H1 (cell line): ENCODE data around the gene MYO9A. TPM values are rescaled to one million over a fixed set of nuclear protein-coding genes. Genes with fewer than 3 reads are reported as not detected.

Experiments
- CTCF ChIA-PET: fragments of 300-600 bp; sonication (Branson Sonifier 250); formaldehyde crosslinking; loops from one replicate; lab custom pipeline; 2021; ENCODE audit not compliant: partially characterized antibody; lab: Charles Lee
- POLR2A ChIA-PET: fragments of 300-600 bp; sonication (Branson Sonifier 250); formaldehyde crosslinking; loops from one replicate; lab custom pipeline; 2021; ENCODE audit warnings: inconsistent platforms; ENCODE audit not compliant: partially characterized antibody; lab: Charles Lee
- DNase-seq, 2 experiments: peaks; one replicate each; pipeline versions ENCODE4 v3.0.0 to v3.0.0-alpha.2; 2010 to 2022; ENCODE audit warnings: low spot score in 2 of 2, low read depth in 1 of 2, mixed read lengths in 1 of 2
- FAIRE-seq: peaks from 2 replicates; lab custom pipeline; 2011; peaks lifted over from hg19 to GRCh38; lab: Jason Lieb, UNC
- H2AFZ ChIP-seq: 2 replicates; pipeline ENCODE4 v1.8.1; 2012; ENCODE audit warnings: low read length, inconsistent platforms
- H2AK5ac ChIP-seq: 2 replicates; pipeline ENCODE4 v1.6.1; 2013; ENCODE audit warnings: low read depth, low read length
- H2BK120ac ChIP-seq: replicated peaks from 2 replicates; pipeline ENCODE3; 2013; ENCODE audit warnings: low read depth, low read length, inconsistent platforms
- H2BK12ac ChIP-seq: 2 replicates; pipeline ENCODE4 v1.6.1; 2013; ENCODE audit warnings: low read depth, low read length
- H2BK15ac ChIP-seq: 2 replicates; pipeline ENCODE4 v1.6.1; 2013; ENCODE audit warnings: low read length
- H2BK20ac ChIP-seq: 2 replicates; pipeline ENCODE4 v1.6.1; 2013; ENCODE audit warnings: low read length
- H2BK5ac ChIP-seq: 2 replicates; pipeline ENCODE4 v1.6.1; 2013; ENCODE audit warnings: low read depth, low read length
- H3K14ac ChIP-seq: 2 replicates; pipeline ENCODE4 v1.6.1; 2013; ENCODE audit warnings: inconsistent platforms; ENCODE audit not compliant: insufficient read length
- H3K18ac ChIP-seq: 2 replicates; pipeline ENCODE4 v1.6.1; 2013; ENCODE audit warnings: low read length; ENCODE audit errors: extremely low read depth
- H3K23ac ChIP-seq: 2 replicates; pipeline ENCODE4 v1.6.1; 2013; ENCODE audit warnings: inconsistent platforms; ENCODE audit not compliant: insufficient read length
- H3K23me2 ChIP-seq: 2 replicates; pipeline ENCODE4 v1.6.1; 2013; ENCODE audit warnings: low read depth, low read length
- H3K27ac ChIP-seq: 2 replicates; pipeline ENCODE4 v1.6.1; 2011; ENCODE audit warnings: low read depth, low read length, inconsistent platforms
- H3K27me3 ChIP-seq, 4 experiments: replicated peaks in 1 of 4; 1 replicate in 1 of 4; 2 replicates in 3 of 4; pipeline versions ENCODE4 v1.6.1 to v1.8.1; 2011 to 2013; ENCODE audit warnings: low read length in 3 of 4, mild to moderate bottlenecking in 3 of 4, inconsistent platforms in 2 of 4, mixed read lengths in 2 of 4, moderate library complexity in 1 of 4; ENCODE audit not compliant: control insufficient read depth in 3 of 4, insufficient read depth in 3 of 4; ENCODE audit errors: extremely low read depth in 1 of 4
- H3K36me3 ChIP-seq, 4 experiments: 2 replicates each; pipeline versions ENCODE4 v1.6.1 to v1.8.1; 2011 to 2013; ENCODE audit warnings: mild to moderate bottlenecking in 4 of 4, low read length in 3 of 4, moderate library complexity in 2 of 4, control low read depth in 1 of 4, inconsistent platforms in 1 of 4; ENCODE audit not compliant: insufficient read depth in 4 of 4, control insufficient read depth in 2 of 4
- H3K4ac ChIP-seq: replicated peaks from 2 replicates; pipeline ENCODE3; 2013; ENCODE audit warnings: low read length, low read depth, mixed read lengths, inconsistent platforms; ENCODE audit not compliant: insufficient read length
- H3K4me1 ChIP-seq, 4 experiments: replicated peaks in 1 of 4; 1 replicate in 1 of 4; 2 replicates in 3 of 4; pipeline versions ENCODE4 v1.6.1 to v1.8.1; 2011 to 2013; ENCODE audit warnings: low read length in 3 of 4, inconsistent platforms in 2 of 4, mixed read lengths in 1 of 4; ENCODE audit not compliant: insufficient read depth in 4 of 4, control insufficient read depth in 3 of 4
- H3K4me2 ChIP-seq, 2 experiments: 2 replicates each; pipeline versions ENCODE4 v1.6.1 to v1.8.1; 2011 to 2013; ENCODE audit warnings: low read depth in 2 of 2, low read length in 2 of 2, control low read depth in 1 of 2, inconsistent platforms in 1 of 2, mild to moderate bottlenecking in 1 of 2; ENCODE audit not compliant: insufficient read depth in 1 of 2
- H3K4me3 ChIP-seq, 4 experiments: fragments of 200-600, 300-600 bp in 1 of 4; sonication (generic), shearing (Covaris generic), sonication (Bioruptor Twin) in 1 of 4; 2 replicates each; pipeline versions ENCODE4 v1.5.1 to v1.8.1; 2011 to 2016; ENCODE audit warnings: low read length in 4 of 4, low read depth in 3 of 4, control low read depth in 2 of 4, inconsistent platforms in 2 of 4, mild to moderate bottlenecking in 2 of 4, mixed read lengths in 1 of 4, moderate library complexity in 1 of 4; ENCODE audit not compliant: insufficient read depth in 2 of 4; ENCODE audit errors: extremely low read depth in 1 of 4
- H3K56ac ChIP-seq: replicated peaks from 2 replicates; pipeline ENCODE3; 2013; ENCODE audit warnings: low read depth, mild to moderate bottlenecking, mixed read lengths, low read length, inconsistent platforms; ENCODE audit not compliant: insufficient read length
- H3K79me1 ChIP-seq: 2 replicates; pipeline ENCODE4 v1.6.1; 2013; ENCODE audit warnings: low read depth, low read length, control low read depth
- H3K79me2 ChIP-seq, 2 experiments: 2 replicates each; pipeline versions ENCODE4 v1.6.1 to v1.8.1; 2012 to 2013; ENCODE audit warnings: low read length in 2 of 2, mild to moderate bottlenecking in 2 of 2, inconsistent platforms in 1 of 2; ENCODE audit not compliant: insufficient read depth in 2 of 2, control insufficient read depth in 1 of 2
- H3K9ac ChIP-seq, 4 experiments: replicated peaks in 1 of 4; 1 replicate in 1 of 4; 2 replicates in 3 of 4; pipeline versions ENCODE4 v1.6.1 to v1.8.1; 2011 to 2013; ENCODE audit warnings: low read depth in 3 of 4, low read length in 3 of 4, control low read depth in 2 of 4, mild to moderate bottlenecking in 2 of 4, moderate library complexity in 2 of 4, inconsistent platforms in 1 of 4; ENCODE audit errors: extremely low read depth in 1 of 4
- H3K9me3 ChIP-seq, 2 experiments: 2 replicates each; pipeline versions ENCODE4 v1.6.1 to v1.8.1; 2012 to 2013; ENCODE audit warnings: mild to moderate bottlenecking in 2 of 2, moderate library complexity in 2 of 2, control low read depth in 1 of 2, inconsistent platforms in 1 of 2, low read depth in 1 of 2, low read length in 1 of 2, mixed read lengths in 1 of 2; ENCODE audit not compliant: insufficient read depth in 2 of 2
- H4K20me1 ChIP-seq, 2 experiments: replicated peaks in 1 of 2; 2 replicates each; pipeline versions ENCODE3 to v1.8.1; 2011 to 2013; ENCODE audit warnings: inconsistent platforms in 2 of 2, low read length in 2 of 2, mild to moderate bottlenecking in 1 of 2; ENCODE audit not compliant: insufficient read depth in 2 of 2, control insufficient read depth in 1 of 2
- H4K5ac ChIP-seq: 2 replicates; pipeline ENCODE4 v1.6.1; 2013; ENCODE audit warnings: low read length, low read depth, mixed read lengths, inconsistent platforms; ENCODE audit not compliant: insufficient read length
- H4K8ac ChIP-seq: 2 replicates; pipeline ENCODE4 v1.8.0; 2013; ENCODE audit warnings: mild to moderate bottlenecking, moderate library complexity, low read length, inconsistent platforms; ENCODE audit not compliant: insufficient read depth; ENCODE audit errors: extremely low read depth
- H4K91ac ChIP-seq: replicated peaks from 2 replicates; pipeline ENCODE3; 2013; ENCODE audit warnings: low read length, mixed read lengths, inconsistent platforms; ENCODE audit not compliant: insufficient read length
- BACH1 ChIP-seq: IDR thresholded peaks from 2 replicates; pipeline ENCODE4 v1.6.1; 2012; ENCODE audit warnings: low read length, improper control_type of control experiment
- BRCA1 ChIP-seq: IDR thresholded peaks from 2 replicates; pipeline ENCODE4 v1.6.1; 2012; ENCODE audit warnings: low read depth, low read length, improper control_type of control experiment
- CBX5 ChIP-seq: fragments of 300-800, 300-1000 bp; sonication (generic); IDR thresholded peaks from 2 replicates; pipeline ENCODE4 v1.7.1; 2016; ENCODE audit warnings: antibody characterized with exemption, low read length, low read depth
- CHD2 ChIP-seq: IDR thresholded peaks from 2 replicates; pipeline ENCODE4 v1.6.1; 2012; ENCODE audit warnings: low read length, improper control_type of control experiment
- HDAC6 ChIP-seq: IDR thresholded peaks from one replicate; pipeline ENCODE4 v1.7.1; 2012; ENCODE audit warnings: low read depth, mild to moderate bottlenecking, inconsistent platforms, low read length, moderate library complexity
- POLR2AphosphoS5 ChIP-seq: IDR thresholded peaks from 2 replicates; pipeline ENCODE4 v1.6.1; 2011; ENCODE audit warnings: low read depth, low read length
- SAP30 ChIP-seq: fragments of 300-600 bp; sonication (generic); IDR thresholded peaks from 2 replicates; pipeline ENCODE4 v1.7.1; 2012; ENCODE audit warnings: low read length, moderate library complexity, mild to moderate bottlenecking, inconsistent platforms; ENCODE audit not compliant: insufficient read depth, insufficient replicate concordance
- SP1 ChIP-seq: IDR thresholded peaks from 2 replicates; pipeline ENCODE4 v1.6.1; 2011; ENCODE audit warnings: low read depth, low read length
- WGBS, 2 experiments: shearing (Covaris generic) in 1 of 2; methylation state at CpG; one replicate each; pipeline versions ENCODE4 v1.1.6 to v1.1.7; 2013 to 2015; ENCODE audit warnings: low lambda C conversion rate in 2 of 2, mixed read lengths in 2 of 2, inconsistent platforms in 1 of 2, low coverage in 1 of 2, missing lambda C conversion rate in 1 of 2; ENCODE audit not compliant: insufficient replicate concordance in 2 of 2, insufficient coverage in 1 of 2, insufficient read length in 1 of 2; ENCODE audit errors: extremely low coverage in 1 of 2, missing lambda C conversion rate in 1 of 2; 5-methylcytosine and 5-hydroxymethylcytosine counted together
- polyA plus RNA-seq, 7 experiments: library from polyadenylated mRNA; depleted of rRNA in 3 of 7; stranded (reverse) in 5 of 7; unstranded in 2 of 7; fragments of >200 nt in 5 of 7; fragments of 200-250 nt in 2 of 7; gene quantifications; 1 replicate in 5 of 7; 2 replicates in 1 of 7; 4 replicates in 1 of 7; pipeline versions ENCODE4 v1.2.1 to v1.2.3, GENCODE V29; 2011 to 2013; ENCODE audit warnings: missing spikeins in 2 of 7, mixed read lengths in 2 of 7
- total RNA-seq: library from RNA; stranded (reverse); fragmentation: NEBNext Ultra II Directional; extraction: Animal tissue kit (Norgen Biotek cat#: 25700); gene quantifications from 2 replicates; pipeline ENCODE4 v1.2.1, GENCODE V29; 2021
- TF ChIP-seq, protein P1 (sequence below): IDR thresholded peaks from 2 replicates; pipeline ENCODE4 v1.6.1; 2012; ENCODE audit warnings: inconsistent platforms

The MYO9A gene
- total and polyA plus RNA-seq, 2 of the 8 experiments (the other 6 are each of a cell fraction or from before 2014, with no cell fraction given) = 3.9 to 26.0 TPM

DNA sequence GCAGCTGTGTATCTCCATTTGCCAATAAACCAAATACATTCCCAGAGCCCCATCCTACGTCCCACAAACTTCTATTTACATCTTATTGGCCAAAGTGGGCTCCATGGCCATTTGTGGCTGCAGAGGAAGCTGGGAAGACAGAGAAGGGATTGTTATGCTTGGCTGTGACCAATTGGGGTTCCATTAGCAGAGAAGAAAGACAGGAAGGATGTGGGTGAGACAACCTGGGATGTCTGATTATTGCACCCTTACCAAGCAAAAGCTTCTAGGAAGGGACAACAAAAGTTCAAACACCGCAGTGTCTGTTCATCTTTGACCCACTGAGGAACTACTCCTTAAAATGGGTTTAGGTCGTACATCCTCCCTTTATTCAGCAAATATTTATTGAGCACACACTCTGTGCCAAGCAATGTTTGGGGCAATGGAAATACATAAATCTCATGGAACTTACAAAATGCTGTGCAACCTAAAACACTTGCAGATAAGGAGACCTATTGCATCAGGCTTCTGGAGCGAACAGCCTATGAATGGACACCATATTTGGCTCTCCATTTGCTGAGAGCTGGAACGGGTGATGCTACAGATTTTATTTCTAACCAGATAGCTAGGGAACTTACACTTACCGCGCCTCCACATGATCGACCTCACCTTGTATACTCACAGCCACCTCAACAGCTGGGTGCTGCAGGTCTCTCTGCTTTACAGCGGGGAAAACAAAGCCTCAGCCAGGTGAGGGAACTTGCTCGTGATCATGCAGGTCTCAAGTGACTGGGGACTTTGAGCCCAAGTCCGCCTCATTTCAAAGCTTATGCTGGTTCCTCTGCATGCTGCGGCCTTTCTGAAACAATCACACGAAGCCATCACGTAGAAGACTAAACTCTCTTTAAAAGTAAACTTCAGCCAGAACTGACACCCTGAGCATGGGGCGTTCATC is 329.0 kb downstream of the MYO9A start:
- Histone ChIP-seq H3K4me2 (no peak overlapping the region), H3K14ac (no peak overlapping the region), H2BK120ac (no peak overlapping the region), H3K79me2 (no peaks in the 10 kb centered on the region), H3K4me1 (no peaks in the 10 kb centered on the region), H3K18ac (no peak overlapping the region), H3K4ac (no peak overlapping the region), H3K56ac (no peak overlapping the region), H4K5ac (no peak overlapping the region), H3K79me1 (no peaks in the 10 kb centered on the region), H4K91ac (no peak overlapping the region), H3K9me3 (no peaks in the 10 kb centered on the region), H3K9ac (no peak overlapping the region), H2AK5ac (peak overlapping the region; percentile 56; the same call in 1 of the 2 replicates), H4K8ac (no peak overlapping the region), H3K4me3 (no peak overlapping the region), H2BK5ac (no peak overlapping the region), H3K27ac (no peak overlapping the region), H2AFZ (no peak overlapping the region), H3K36me3 (no peaks in the 10 kb centered on the region), H3K27me3 (no peaks in the 10 kb centered on the region), H2BK20ac (no peak overlapping the region), H2BK15ac (no peak overlapping the region), H3K23ac (no peak overlapping the region), H3K23me2 (peaks cover 3% of the 10 kb centered on the region; the same call in 1 of the 2 replicates), H4K20me1 (peaks cover 0 to 2% of the 10 kb centered on the region in 2 experiments), H2BK12ac (0 out of 2 replicates have a peak overlapping the region, but pooled peaks have one; percentile 69)
- ChIA-PET POLR2A (interaction anchor here (1.1 kb wide), 1 partner anchor 11 kb away, joined by 3 read pairs; no protein-coding TSS in a partner anchor), CTCF (interaction anchor here (1.0 to 5.7 kb wide), 9 partner anchors 9 to 376 kb away, joined by 3 to 62 read pairs (median 4); no protein-coding TSS in a partner anchor)
- 92% methylated on average over 15 of the region's 15 CpGs; no CpG with 5 or more reads in 1 of the 2 experiments for WGBS, 2 experiments
- FAIRE-seq = no peak
- DNase-seq = peak in 1 of 2 experiments; percentile 29
- TF ChIP-seq, protein P1, sequence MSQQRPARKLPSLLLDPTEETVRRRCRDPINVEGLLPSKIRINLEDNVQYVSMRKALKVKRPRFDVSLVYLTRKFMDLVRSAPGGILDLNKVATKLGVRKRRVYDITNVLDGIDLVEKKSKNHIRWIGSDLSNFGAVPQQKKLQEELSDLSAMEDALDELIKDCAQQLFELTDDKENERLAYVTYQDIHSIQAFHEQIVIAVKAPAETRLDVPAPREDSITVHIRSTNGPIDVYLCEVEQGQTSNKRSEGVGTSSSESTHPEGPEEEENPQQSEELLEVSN = no peak
- TF ChIP-seq HDAC6 (no peak), BRCA1 (no peak), CHD2 (no peak), BACH1 (no peak), SAP30 (no peak), POLR2AphosphoS5 (no peak), SP1 (no peak), CBX5 (no peak)
